HepG2 (cell line): ENCODE measurements around the gene PACS1. TPM values are rescaled to one million over a fixed set of nuclear protein-coding genes. Genes with fewer than 3 reads are reported as not detected.
A peak's percentile ranks its signal among the peaks of the same experiment; 100 is the strongest.

Experiments used
- CREB1 ChIP-seq, 2 experiments: fragments of 450-650 bp in 1 of 2; IDR thresholded peaks; 2 replicates each; pipeline ENCODE4 v1.6.1; 2016 to 2017; ENCODE audit warnings: control low read depth in 1 of 2, mild to moderate bottlenecking in 1 of 2, missing compliant biosample characterization in 1 of 2, missing genetic modification characterization in 1 of 2
- DR1 ChIP-seq: sonication (generic); formaldehyde crosslinking; IDR thresholded peaks from 2 replicates; pipeline ENCODE4 v1.8.0; 2021; ENCODE audit warnings: mild to moderate bottlenecking, missing genetic modification reagents, inconsistent platforms
- ERF ChIP-seq: IDR thresholded peaks from 2 replicates; pipeline ENCODE4 v1.6.1; 2018; ENCODE audit warnings: missing biosample characterization, missing genetic modification reagents
- GMEB2 ChIP-seq: IDR thresholded peaks from 2 replicates; pipeline ENCODE4 v1.6.1; 2016; ENCODE audit warnings: missing biosample characterization, missing genetic modification reagents, low read depth
- KAT2B ChIP-seq: fragments of 150-350 bp; IDR thresholded peaks from 2 replicates; pipeline ENCODE4 v1.6.1; 2014; ENCODE audit warnings: low read depth, low read length, borderline replicate concordance
- PCBP1 ChIP-seq: fragments of 200-400 bp; formaldehyde crosslinking; IDR thresholded peaks from 2 replicates; pipeline ENCODE4 v1.6.1; 2017; ENCODE audit warnings: mild to moderate bottlenecking, low read depth, low read length, borderline replicate concordance
- ZBTB2 ChIP-seq: sonication (generic); formaldehyde crosslinking; IDR thresholded peaks from 2 replicates; pipeline ENCODE4 v1.8.0; 2022; ENCODE audit warnings: low read depth, missing genetic modification reagents
- ZFP90 ChIP-seq: sonication (generic); formaldehyde crosslinking; IDR thresholded peaks from 2 replicates; pipeline ENCODE4 v1.8.0; 2022; ENCODE audit warnings: missing genetic modification reagents, mild to moderate bottlenecking, inconsistent platforms, borderline replicate concordance
- ZGPAT ChIP-seq: IDR thresholded peaks from 2 replicates; pipeline ENCODE4 v1.6.1; 2016; ENCODE audit warnings: mild to moderate bottlenecking
- ZNF101 ChIP-seq: sonication (generic); formaldehyde crosslinking; IDR thresholded peaks from 2 replicates; pipeline ENCODE4 v1.4.0; 2020; ENCODE audit warnings: mild to moderate bottlenecking, low read depth, missing genetic modification reagents, borderline replicate concordance
- ZNF251 ChIP-seq: sonication (generic); formaldehyde crosslinking; IDR thresholded peaks from 2 replicates; pipeline ENCODE4 v1.9.0; 2021; ENCODE audit warnings: mild to moderate bottlenecking, missing genetic modification reagents
- ZNF329 ChIP-seq: sonication (generic); formaldehyde crosslinking; IDR thresholded peaks from 2 replicates; pipeline ENCODE4 v1.9.0; 2021; ENCODE audit warnings: low read depth, mild to moderate bottlenecking, missing genetic modification reagents
- ZNF335 ChIP-seq: sonication (generic); formaldehyde crosslinking; IDR thresholded peaks from 2 replicates; pipeline ENCODE4 v1.4.0; 2020; ENCODE audit warnings: missing genetic modification reagents
- ZNF441 ChIP-seq: sonication (generic); formaldehyde crosslinking; IDR thresholded peaks from 2 replicates; pipeline ENCODE4 v1.7.0; 2021; ENCODE audit warnings: missing genetic modification reagents, borderline replicate concordance
- ZNF747 ChIP-seq: sonication (generic); formaldehyde crosslinking; IDR thresholded peaks from 2 replicates; pipeline ENCODE4 v1.8.1; 2023; ENCODE audit warnings: missing genetic modification reagents, mild to moderate bottlenecking, borderline replicate concordance
- ZNF780A ChIP-seq: sonication (generic); formaldehyde crosslinking; IDR thresholded peaks from 2 replicates; pipeline ENCODE4 v1.8.0; 2022; ENCODE audit warnings: mild to moderate bottlenecking, missing genetic modification reagents, moderate library complexity
- polyA plus RNA-seq, 8 experiments: library from polyadenylated mRNA; depleted of rRNA in 3 of 8; stranded (reverse) in 7 of 8; unstranded in 1 of 8; fragments of >200 nt; fragmentation: Illumina TruSeq in 4 of 8; extraction: Trizol in 4 of 8; gene quantifications; 2 replicates each; pipeline versions ENCODE4 v1.2.1 to v1.2.3, GENCODE V29; 2011 to 2016; ENCODE audit warnings: low read depth in 4 of 8, missing spikeins in 1 of 8, mixed read lengths in 1 of 8; ENCODE audit not compliant: insufficient read depth in 1 of 8
- total RNA-seq, 5 experiments: library from RNA; depleted of rRNA; stranded (reverse); fragments of >200 nt; fragmentation: Illumina TruSeq; extraction: Trizol; gene quantifications; 2 replicates each; pipeline ENCODE4 v1.2.3, GENCODE V29; 2016; ENCODE audit warnings: low read depth in 1 of 5
- TF ChIP-seq, protein P1 (sequence below): sonication (generic); formaldehyde crosslinking; IDR thresholded peaks from 2 replicates; pipeline ENCODE4 v1.4.0; 2020; ENCODE audit warnings: missing genetic modification reagents, mild to moderate bottlenecking, borderline replicate concordance
- TF ChIP-seq, protein P2 (sequence below): sonication (generic); formaldehyde crosslinking; IDR thresholded peaks from 2 replicates; pipeline ENCODE4 v1.4.0; 2020; ENCODE audit warnings: missing genetic modification reagents

Gene PACS1
- total and polyA plus RNA-seq, 2 of the 13 experiments (the other 11 are each of a cell fraction or from before 2014, with no cell fraction given), result 7.6 to 8.6 TPM

DNA sequence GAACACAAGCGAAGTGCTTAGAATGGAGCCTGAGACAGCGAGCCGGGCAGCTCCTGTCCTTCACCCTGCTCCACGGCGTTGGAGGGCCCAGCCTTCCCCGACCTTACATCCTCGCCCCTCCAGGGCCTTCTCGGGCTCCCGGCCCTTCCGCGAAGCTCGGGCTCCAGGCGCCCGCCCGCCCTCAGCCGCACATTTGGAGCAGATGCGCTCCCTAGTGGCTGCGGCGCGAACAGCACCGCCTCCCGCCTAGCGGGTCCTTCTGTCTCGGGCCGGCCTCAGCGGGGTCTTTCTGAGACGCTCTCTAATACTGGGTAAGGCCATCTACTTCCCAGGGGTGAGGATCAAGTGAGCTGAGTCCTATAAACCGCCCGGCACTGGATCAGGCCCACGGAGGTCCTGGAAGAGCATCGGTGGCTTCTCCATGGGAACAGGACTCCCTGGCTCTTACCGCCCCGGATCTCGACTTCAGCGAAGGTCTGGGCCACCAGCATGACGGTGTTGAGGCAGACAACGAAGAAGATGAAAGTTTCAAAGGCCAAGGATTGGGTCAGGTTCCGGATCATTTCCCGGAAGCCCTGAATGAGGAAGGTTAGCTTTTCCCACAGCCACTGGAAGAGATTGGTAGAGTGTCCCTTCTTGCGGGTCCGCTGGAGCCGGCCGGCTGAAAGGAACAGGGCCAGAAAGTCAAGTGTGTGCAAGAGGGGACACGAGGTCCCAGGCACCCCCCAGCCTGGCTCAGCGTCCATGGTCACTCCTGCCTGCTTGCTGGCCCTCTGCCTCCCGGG lies 47.5 kb upstream of the PACS1 start (continued):
- TF ChIP-seq ZNF101, result no peak
- peak; percentile 56 for TF ChIP-seq ZGPAT (CRISPR knock-in tag)
- no peak for TF ChIP-seq ZNF329 (CRISPR knock-in tag)
- no peak for TF ChIP-seq ZNF747 (CRISPR knock-in tag)
- TF ChIP-seq KAT2B, result no peak
- TF ChIP-seq ERF (CRISPR knock-in tag), result no peak
- no peak for TF ChIP-seq PCBP1
- no peak for TF ChIP-seq ZNF780A (CRISPR knock-in tag)
- TF ChIP-seq ZBTB2, result no peak
- TF ChIP-seq ZNF335, result no peak
- TF ChIP-seq CREB1 (IDR thresholded peaks at IDR 0.05), result no peak
- TF ChIP-seq CREB1 (CRISPR knock-in tag; IDR thresholded peaks at IDR 0.05), result no peak
- peak; percentile 72; the same call in 1 of the 2 replicates for TF ChIP-seq ZFP90 (CRISPR knock-in tag)
- TF ChIP-seq, protein P1, sequence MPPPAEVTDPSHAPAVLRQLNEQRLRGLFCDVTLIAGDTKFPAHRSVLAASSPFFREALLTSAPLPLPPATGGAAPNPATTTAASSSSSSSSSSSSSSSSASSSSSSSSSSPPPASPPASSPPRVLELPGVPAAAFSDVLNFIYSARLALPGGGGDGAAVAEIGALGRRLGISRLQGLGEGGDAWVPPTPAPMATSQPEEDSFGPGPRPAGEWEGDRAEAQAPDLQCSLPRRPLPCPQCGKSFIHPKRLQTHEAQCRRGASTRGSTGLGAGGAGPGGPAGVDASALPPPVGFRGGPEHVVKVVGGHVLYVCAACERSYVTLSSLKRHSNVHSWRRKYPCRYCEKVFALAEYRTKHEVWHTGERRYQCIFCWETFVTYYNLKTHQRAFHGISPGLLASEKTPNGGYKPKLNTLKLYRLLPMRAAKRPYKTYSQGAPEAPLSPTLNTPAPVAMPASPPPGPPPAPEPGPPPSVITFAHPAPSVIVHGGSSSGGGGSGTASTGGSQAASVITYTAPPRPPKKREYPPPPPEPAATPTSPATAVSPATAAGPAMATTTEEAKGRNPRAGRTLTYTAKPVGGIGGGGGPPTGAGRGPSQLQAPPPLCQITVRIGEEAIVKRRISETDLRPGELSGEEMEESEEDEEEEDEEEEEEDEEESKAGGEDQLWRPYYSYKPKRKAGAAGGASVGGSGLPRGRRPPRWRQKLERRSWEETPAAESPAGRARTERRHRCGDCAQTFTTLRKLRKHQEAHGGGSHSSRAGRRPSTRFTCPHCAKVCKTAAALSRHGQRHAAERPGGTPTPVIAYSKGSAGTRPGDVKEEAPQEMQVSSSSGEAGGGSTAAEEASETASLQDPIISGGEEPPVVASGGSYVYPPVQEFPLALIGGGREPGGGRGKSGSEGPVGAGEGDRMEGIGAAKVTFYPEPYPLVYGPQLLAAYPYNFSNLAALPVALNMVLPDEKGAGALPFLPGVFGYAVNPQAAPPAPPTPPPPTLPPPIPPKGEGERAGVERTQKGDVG (CRISPR knock-in tag), result no peak
- TF ChIP-seq GMEB2, result no peak
- TF ChIP-seq, protein P2, sequence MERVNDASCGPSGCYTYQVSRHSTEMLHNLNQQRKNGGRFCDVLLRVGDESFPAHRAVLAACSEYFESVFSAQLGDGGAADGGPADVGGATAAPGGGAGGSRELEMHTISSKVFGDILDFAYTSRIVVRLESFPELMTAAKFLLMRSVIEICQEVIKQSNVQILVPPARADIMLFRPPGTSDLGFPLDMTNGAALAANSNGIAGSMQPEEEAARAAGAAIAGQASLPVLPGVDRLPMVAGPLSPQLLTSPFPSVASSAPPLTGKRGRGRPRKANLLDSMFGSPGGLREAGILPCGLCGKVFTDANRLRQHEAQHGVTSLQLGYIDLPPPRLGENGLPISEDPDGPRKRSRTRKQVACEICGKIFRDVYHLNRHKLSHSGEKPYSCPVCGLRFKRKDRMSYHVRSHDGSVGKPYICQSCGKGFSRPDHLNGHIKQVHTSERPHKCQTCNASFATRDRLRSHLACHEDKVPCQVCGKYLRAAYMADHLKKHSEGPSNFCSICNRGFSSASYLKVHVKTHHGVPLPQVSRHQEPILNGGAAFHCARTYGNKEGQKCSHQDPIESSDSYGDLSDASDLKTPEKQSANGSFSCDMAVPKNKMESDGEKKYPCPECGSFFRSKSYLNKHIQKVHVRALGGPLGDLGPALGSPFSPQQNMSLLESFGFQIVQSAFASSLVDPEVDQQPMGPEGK (CRISPR knock-in tag), result peak; percentile 47; the same call in 1 of the 2 replicates
- no peak for TF ChIP-seq ZNF251 (CRISPR knock-in tag)
- TF ChIP-seq DR1 (CRISPR knock-in tag), result 0 out of 2 replicates have a peak, but pooled peaks have one; percentile 36
- TF ChIP-seq ZNF441, result peak; percentile 45; the same call in 1 of the 2 replicates
